Suprapubic skin (tissue), 4 donors: ENCODE results near the gene ZNF737.

Experiments
- POLR2A ChIP-seq, 2 donors: fragments of 450-650 bp; IDR thresholded peaks; one replicate each; pipeline ENCODE4 v1.6.1; 2017; ENCODE audit warnings: antibody characterized with exemption in 2 of 2, mild to moderate bottlenecking in 2 of 2, moderate library complexity in 2 of 2
- POLR2AphosphoS5 ChIP-seq, 3 donors: sonication (generic); formaldehyde crosslinking; IDR thresholded peaks; one replicate each; pipeline ENCODE4 v1.6.1; 2017; ENCODE audit warnings: antibody characterized with exemption in 3 of 3
- TF ChIP-seq, protein P1 (sequence below), 2 donors: fragments of 200-600 bp in 1 of 2; fragments of 450-650 bp in 1 of 2; sonication (generic) in 1 of 2; IDR thresholded peaks; one replicate each; pipeline ENCODE4 v1.5.1; 2016 to 2019; ENCODE audit warnings: antibody characterized with exemption in 2 of 2, mild to moderate bottlenecking in 1 of 2, moderate library complexity in 1 of 2

DNA sequence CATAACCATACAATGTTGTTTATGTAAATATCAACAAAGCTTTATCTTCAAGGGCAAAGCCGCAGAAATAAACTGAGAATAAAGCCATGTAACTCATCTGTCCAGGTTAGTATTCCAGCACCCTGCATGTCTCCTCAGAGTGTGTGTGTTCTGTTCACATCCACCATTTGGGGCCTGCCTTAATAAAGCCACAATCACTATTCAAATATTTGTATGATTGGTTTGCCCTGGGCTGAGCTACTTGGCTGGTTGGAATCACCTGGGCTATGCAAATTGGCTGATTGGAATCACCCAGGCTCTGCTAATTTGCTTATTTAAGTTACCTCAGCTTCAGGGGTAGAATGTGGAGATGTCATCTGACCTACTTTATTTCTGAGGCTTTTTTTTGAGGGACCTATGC, 42.4 kb upstream of the ZNF737 start:
- TF ChIP-seq, protein P1, sequence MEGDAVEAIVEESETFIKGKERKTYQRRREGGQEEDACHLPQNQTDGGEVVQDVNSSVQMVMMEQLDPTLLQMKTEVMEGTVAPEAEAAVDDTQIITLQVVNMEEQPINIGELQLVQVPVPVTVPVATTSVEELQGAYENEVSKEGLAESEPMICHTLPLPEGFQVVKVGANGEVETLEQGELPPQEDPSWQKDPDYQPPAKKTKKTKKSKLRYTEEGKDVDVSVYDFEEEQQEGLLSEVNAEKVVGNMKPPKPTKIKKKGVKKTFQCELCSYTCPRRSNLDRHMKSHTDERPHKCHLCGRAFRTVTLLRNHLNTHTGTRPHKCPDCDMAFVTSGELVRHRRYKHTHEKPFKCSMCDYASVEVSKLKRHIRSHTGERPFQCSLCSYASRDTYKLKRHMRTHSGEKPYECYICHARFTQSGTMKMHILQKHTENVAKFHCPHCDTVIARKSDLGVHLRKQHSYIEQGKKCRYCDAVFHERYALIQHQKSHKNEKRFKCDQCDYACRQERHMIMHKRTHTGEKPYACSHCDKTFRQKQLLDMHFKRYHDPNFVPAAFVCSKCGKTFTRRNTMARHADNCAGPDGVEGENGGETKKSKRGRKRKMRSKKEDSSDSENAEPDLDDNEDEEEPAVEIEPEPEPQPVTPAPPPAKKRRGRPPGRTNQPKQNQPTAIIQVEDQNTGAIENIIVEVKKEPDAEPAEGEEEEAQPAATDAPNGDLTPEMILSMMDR (IDR thresholded peaks at IDR 0.05), result no peak
- TF ChIP-seq POLR2A (IDR thresholded peaks at IDR 0.05) (no peak), POLR2AphosphoS5 (IDR thresholded peaks at IDR 0.05) (no peak)
